K562 (cell line): ENCODE measurements around the gene RGS3. TPM values are rescaled to one million over a fixed set of nuclear protein-coding genes. Genes with fewer than 3 reads are reported as not detected.

ENCODE experiments used
- ATAC-seq: fragments of 200-7000 bp; cut with Tn5 transposase; 3 replicates; pipeline ENCODE4 v1.9.1; 2020; ENCODE audit warnings: moderate library complexity
- BruUV-seq: library from RNA; stranded (reverse); fragments of 400-500 nt; replicated peaks from 2 replicates; lab custom pipeline; 2021; lab: Mats Ljungman, UMichigan
- CTCF ChIA-PET: fragments of 300-600 bp; formaldehyde crosslinking; extraction: SDS; loops from one replicate; lab custom pipeline; 2021; ENCODE audit warnings: low intra/inter-chr PET ratio; lab: Yijun Ruan, JAX
- POLR2A ChIA-PET: fragments of 300-600, 350-650 bp; sonication (Branson Sonifier 250); formaldehyde crosslinking; extraction: SDS; loops from one replicate; lab custom pipeline; 2021; ENCODE audit warnings: antibody characterized with exemption, inconsistent platforms; lab: Yijun Ruan, JAX
- DNase-seq, 4 experiments: peaks; one replicate each; pipeline versions ENCODE4 v3.0.0 to v3.0.0-alpha.2; 2011 to 2018; ENCODE audit warnings: low spot score in 3 of 4, mixed read lengths in 3 of 4; ENCODE audit errors: extremely low read depth in 1 of 4
- FAIRE-seq: peaks from 2 replicates; lab custom pipeline; 2011; peaks lifted over from hg19 to GRCh38; lab: Jason Lieb, UNC
- H2AFZ ChIP-seq: 2 replicates; pipeline ENCODE4 v1.6.0; 2011; ENCODE audit warnings: low read depth, low read length, control low read depth, inconsistent platforms
- H3K27ac ChIP-seq: fragments of 200-600 bp; 3 replicates; pipeline ENCODE4 v1.8.0; 2011; ENCODE audit warnings: low read depth, mild to moderate bottlenecking, control low read depth, inconsistent platforms, low read length, moderate library complexity, mixed read lengths; ENCODE audit errors: extremely low read depth
- H3K27me3 ChIP-seq, 2 experiments: fragments of 300-600 bp in 1 of 2; 2 replicates in 1 of 2; 3 replicates in 1 of 2; pipeline versions ENCODE4 v1.6.0 to v1.8.0; 2011; ENCODE audit warnings: inconsistent platforms in 2 of 2, low read length in 2 of 2, mild to moderate bottlenecking in 1 of 2, mixed read lengths in 1 of 2, moderate library complexity in 1 of 2; ENCODE audit not compliant: control insufficient read depth in 2 of 2, insufficient read depth in 2 of 2
- H3K36me3 ChIP-seq: fragments of 300-600 bp; 3 replicates; pipeline ENCODE4 v1.8.0; 2011; ENCODE audit warnings: mild to moderate bottlenecking, low read length, inconsistent platforms; ENCODE audit not compliant: control insufficient read depth, insufficient read depth
- H3K4me1 ChIP-seq, 2 experiments: fragments of 200-600 bp in 1 of 2; replicated peaks in 1 of 2; 2 replicates in 1 of 2; 3 replicates in 1 of 2; pipeline versions ENCODE4 v1.5.1 to v1.8.0; 2011; ENCODE audit warnings: inconsistent platforms in 2 of 2, low read length in 2 of 2, mild to moderate bottlenecking in 1 of 2, mixed read lengths in 1 of 2, moderate library complexity in 1 of 2; ENCODE audit not compliant: control insufficient read depth in 2 of 2, insufficient read depth in 2 of 2
- H3K4me2 ChIP-seq: 2 replicates; pipeline ENCODE4 v1.6.1; 2011; ENCODE audit warnings: low read length, control low read depth, inconsistent platforms, mixed read lengths; ENCODE audit not compliant: insufficient read depth
- H3K4me3 ChIP-seq: fragments of 200-600 bp; sonication (generic), shearing (Covaris generic); 2 replicates; pipeline ENCODE4 v1.5.1; 2016; ENCODE audit warnings: control low read depth, inconsistent platforms
- H3K79me2 ChIP-seq: fragments of 200-600 bp; 3 replicates; pipeline ENCODE4 v1.8.0; 2011; ENCODE audit warnings: low read length, inconsistent platforms; ENCODE audit not compliant: control insufficient read depth, insufficient read depth
- H3K9ac ChIP-seq, 2 experiments: 2 replicates each; pipeline versions ENCODE4 v1.6.0 to v1.6.1; 2011; ENCODE audit warnings: low read depth in 2 of 2, low read length in 2 of 2, control low read depth in 1 of 2, inconsistent platforms in 1 of 2, mild to moderate bottlenecking in 1 of 2, mixed read lengths in 1 of 2; ENCODE audit not compliant: insufficient read depth in 1 of 2
- H3K9me1 ChIP-seq: one replicate; pipeline ENCODE4 v1.6.0; 2011; ENCODE audit warnings: inconsistent platforms, mild to moderate bottlenecking, low read length, moderate library complexity; ENCODE audit not compliant: control insufficient read depth, insufficient read depth
- H3K9me3 ChIP-seq: replicated peaks from 2 replicates; pipeline ENCODE4 v1.5.1; 2011; ENCODE audit warnings: low read depth, low read length, inconsistent platforms; ENCODE audit not compliant: control insufficient read depth, insufficient read depth
- H4K20me1 ChIP-seq: replicated peaks from 2 replicates; pipeline ENCODE4 v1.6.1; 2011; ENCODE audit warnings: low read length, inconsistent platforms, mixed read lengths; ENCODE audit not compliant: control insufficient read depth, insufficient read depth
- KAT2B ChIP-seq: IDR thresholded peaks from one replicate; pipeline ENCODE4 v1.6.1; 2012; ENCODE audit warnings: low read depth, mild to moderate bottlenecking, control low read depth, inconsistent platforms, low read length, moderate library complexity
- LARP7 ChIP-seq: fragments of 450-650 bp; IDR thresholded peaks from 2 replicates; pipeline ENCODE4 v1.6.1; 2016
- TCF3 ChIP-seq: sonication (generic); formaldehyde crosslinking; IDR thresholded peaks from 2 replicates; pipeline ENCODE4 v1.4.0; 2020; ENCODE audit warnings: mild to moderate bottlenecking, missing genetic modification reagents
- TSC22D4 ChIP-seq: fragments of 450-650 bp; IDR thresholded peaks from 2 replicates; pipeline ENCODE4 v1.6.1; 2016; ENCODE audit warnings: missing genetic modification characterization, missing biosample characterization, control low read depth
- ZNF282 ChIP-seq: sonication (generic); formaldehyde crosslinking; IDR thresholded peaks from 2 replicates; pipeline ENCODE4 v1.8.1; 2023; ENCODE audit warnings: missing genetic modification reagents
- ZNF41 ChIP-seq: fragments of 250-450 bp; sonication (Bioruptor Pico); conservative IDR thresholded peaks from 2 replicates; pipeline ENCODE4 v1.4.0; 2020; ENCODE audit warnings: mild to moderate bottlenecking
- WGBS: fragments of 100-300 bp; shearing (Covaris generic); methylation state at CpG from one replicate; pipeline ENCODE4 v1.1.6; 2016; ENCODE audit warnings: low coverage, mixed read lengths; ENCODE audit not compliant: insufficient coverage; ENCODE audit errors: missing lambda C conversion rate; 5-methylcytosine and 5-hydroxymethylcytosine counted together
- in situ Hi-C: fragments of 300-500 bp; cut with MboI; formaldehyde crosslinking; loops from 4 replicates; pipeline ENCODE4 v1.15.0; 2018; ENCODE audit warnings: inconsistent platforms, mixed read lengths
- intact Hi-C: fragments of 100-400 bp; cut with micrococcal nuclease; formaldehyde crosslinking; loops from 2 replicates; pipeline ENCODE4 v1.14.2; 2022
- polyA plus RNA-seq, 8 experiments: library from polyadenylated mRNA; depleted of rRNA in 4 of 8; stranded (reverse) in 5 of 8; unstranded in 3 of 8; fragments of >200 nt; fragmentation: Nextera tagmentation in 2 of 8; fragmentation: Illumina TruSeq in 1 of 8; extraction: Ambion mirVana in 2 of 8; extraction: Trizol in 1 of 8; gene quantifications; 2 replicates each; pipeline versions ENCODE4 v1.2.1 to v1.2.3, GENCODE V29; 2011 to 2014; ENCODE audit warnings: inconsistent platforms in 1 of 8, missing spikeins in 1 of 8
- total RNA-seq, 7 experiments: library from RNA; depleted of rRNA in 6 of 7; stranded (reverse); fragments of >200 nt in 6 of 7; fragmentation: Illumina TruSeq in 2 of 7; extraction: Trizol in 2 of 7; gene quantifications; 2 replicates each; pipeline versions ENCODE4 v1.2.1 to v1.2.3, GENCODE V29; 2011 to 2021; ENCODE audit warnings: low replicate concordance in 1 of 7
- TF ChIP-seq, protein P1 (sequence below): fragments of 250-450 bp; sonication (Bioruptor Pico); IDR thresholded peaks from 2 replicates; pipeline ENCODE4 v1.4.0; 2020; ENCODE audit warnings: borderline replicate concordance
- TF ChIP-seq, protein P2 (sequence below), 2 experiments: fragments of 450-650 bp in 1 of 2; IDR thresholded peaks; 2 replicates each; pipeline ENCODE4 v1.6.1; 2011 to 2017; ENCODE audit warnings: low read depth in 2 of 2, antibody characterized with exemption in 1 of 2, borderline replicate concordance in 1 of 2, low read length in 1 of 2, mild to moderate bottlenecking in 1 of 2, mixed read lengths in 1 of 2; ENCODE audit not compliant: control insufficient read depth in 1 of 2
- TF ChIP-seq, protein P3 (sequence below): fragments of 450-650 bp; formaldehyde crosslinking; IDR thresholded peaks from 2 replicates; pipeline ENCODE4 v1.4.0; 2020; ENCODE audit warnings: mild to moderate bottlenecking

Gene RGS3
- total and polyA plus RNA-seq, 9 of the 15 experiments (the other 6 are each of a cell fraction or from before 2014, with no cell fraction given): 0.08 to 2.9 (median 0.95) TPM

DNA sequence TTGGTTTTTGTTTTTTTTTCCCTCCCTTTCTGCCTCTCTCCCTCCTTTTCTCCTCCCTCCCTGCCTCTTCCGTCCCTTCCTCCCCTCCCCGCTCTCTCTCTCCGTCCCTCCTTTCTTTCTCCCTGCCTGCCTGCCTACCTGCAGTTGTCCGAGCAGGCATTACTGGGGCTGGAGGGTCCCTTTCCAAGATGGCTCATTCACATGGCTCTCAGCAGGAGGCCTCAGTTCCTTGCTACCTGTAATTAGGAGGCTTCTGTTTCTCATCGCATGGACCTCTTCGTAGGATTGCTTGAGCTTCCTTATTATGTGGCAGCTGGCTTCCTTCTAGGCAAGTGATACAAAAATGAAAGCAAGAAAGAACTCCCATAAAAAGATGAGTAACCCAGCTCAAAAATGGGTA, 8.0 kb downstream of the RGS3 start:
- H3K4me3 ChIP-seq: no peak overlapping the region
- H3K4me1 ChIP-seq: no peaks in the 10 kb centered on the region
- TF ChIP-seq, protein P1, sequence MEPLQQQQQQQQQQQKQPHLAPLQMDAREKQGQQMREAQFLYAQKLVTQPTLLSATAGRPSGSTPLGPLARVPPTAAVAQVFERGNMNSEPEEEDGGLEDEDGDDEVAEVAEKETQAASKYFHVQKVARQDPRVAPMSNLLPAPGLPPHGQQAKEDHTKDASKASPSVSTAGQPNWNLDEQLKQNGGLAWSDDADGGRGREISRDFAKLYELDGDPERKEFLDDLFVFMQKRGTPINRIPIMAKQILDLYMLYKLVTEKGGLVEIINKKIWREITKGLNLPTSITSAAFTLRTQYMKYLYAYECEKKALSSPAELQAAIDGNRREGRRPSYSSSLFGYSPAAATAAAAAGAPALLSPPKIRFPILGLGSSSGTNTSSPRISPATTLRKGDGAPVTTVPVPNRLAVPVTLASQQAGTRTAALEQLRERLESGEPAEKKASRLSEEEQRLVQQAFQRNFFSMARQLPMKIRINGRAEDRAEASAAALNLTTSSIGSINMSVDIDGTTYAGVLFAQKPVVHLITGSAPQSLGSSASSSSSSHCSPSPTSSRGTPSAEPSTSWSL (CRISPR knock-in tag): no peak
- no peak for TF ChIP-seq TCF3 (CRISPR knock-in tag)
- TF ChIP-seq KAT2B: no peak
- TF ChIP-seq, protein P2, sequence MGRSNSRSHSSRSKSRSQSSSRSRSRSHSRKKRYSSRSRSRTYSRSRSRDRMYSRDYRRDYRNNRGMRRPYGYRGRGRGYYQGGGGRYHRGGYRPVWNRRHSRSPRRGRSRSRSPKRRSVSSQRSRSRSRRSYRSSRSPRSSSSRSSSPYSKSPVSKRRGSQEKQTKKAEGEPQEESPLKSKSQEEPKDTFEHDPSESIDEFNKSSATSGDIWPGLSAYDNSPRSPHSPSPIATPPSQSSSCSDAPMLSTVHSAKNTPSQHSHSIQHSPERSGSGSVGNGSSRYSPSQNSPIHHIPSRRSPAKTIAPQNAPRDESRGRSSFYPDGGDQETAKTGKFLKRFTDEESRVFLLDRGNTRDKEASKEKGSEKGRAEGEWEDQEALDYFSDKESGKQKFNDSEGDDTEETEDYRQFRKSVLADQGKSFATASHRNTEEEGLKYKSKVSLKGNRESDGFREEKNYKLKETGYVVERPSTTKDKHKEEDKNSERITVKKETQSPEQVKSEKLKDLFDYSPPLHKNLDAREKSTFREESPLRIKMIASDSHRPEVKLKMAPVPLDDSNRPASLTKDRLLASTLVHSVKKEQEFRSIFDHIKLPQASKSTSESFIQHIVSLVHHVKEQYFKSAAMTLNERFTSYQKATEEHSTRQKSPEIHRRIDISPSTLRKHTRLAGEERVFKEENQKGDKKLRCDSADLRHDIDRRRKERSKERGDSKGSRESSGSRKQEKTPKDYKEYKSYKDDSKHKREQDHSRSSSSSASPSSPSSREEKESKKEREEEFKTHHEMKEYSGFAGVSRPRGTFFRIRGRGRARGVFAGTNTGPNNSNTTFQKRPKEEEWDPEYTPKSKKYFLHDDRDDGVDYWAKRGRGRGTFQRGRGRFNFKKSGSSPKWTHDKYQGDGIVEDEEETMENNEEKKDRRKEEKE (IDR thresholded peaks at IDR 0.05; ENCODE audit: borderline replicate concordance in 1 of 2, control insufficient read depth in 1 of 2, low read depth in 2 of 2, low read length in 1 of 2): no peak
- TF ChIP-seq LARP7: no peak
- TF ChIP-seq ZNF41: no peak
- no peak for TF ChIP-seq TSC22D4 (tag)
- TF ChIP-seq ZNF282 (CRISPR knock-in tag): no peak
- TF ChIP-seq, protein P3, sequence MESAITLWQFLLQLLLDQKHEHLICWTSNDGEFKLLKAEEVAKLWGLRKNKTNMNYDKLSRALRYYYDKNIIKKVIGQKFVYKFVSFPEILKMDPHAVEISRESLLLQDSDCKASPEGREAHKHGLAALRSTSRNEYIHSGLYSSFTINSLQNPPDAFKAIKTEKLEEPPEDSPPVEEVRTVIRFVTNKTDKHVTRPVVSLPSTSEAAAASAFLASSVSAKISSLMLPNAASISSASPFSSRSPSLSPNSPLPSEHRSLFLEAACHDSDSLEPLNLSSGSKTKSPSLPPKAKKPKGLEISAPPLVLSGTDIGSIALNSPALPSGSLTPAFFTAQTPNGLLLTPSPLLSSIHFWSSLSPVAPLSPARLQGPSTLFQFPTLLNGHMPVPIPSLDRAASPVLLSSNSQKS (CRISPR knock-in tag): no peak
- 0 out of 2 replicates have a peak, but pooled peaks cover 4% of the 10 kb centered on the region for H3K9me3 ChIP-seq
- H2AFZ ChIP-seq: no peak overlapping the region
- CTCF ChIA-PET: interaction anchor here (0.7 kb wide), 1 partner anchor 43 kb away, joined by 3 read pairs; no protein-coding TSS in a partner anchor
- DNase-seq (no peak), ATAC-seq (no peak), FAIRE-seq (no peak)
- in situ Hi-C loops (no loop called here), intact Hi-C loops (no loop called here)
- peaks cover 19 to 31% of the 10 kb centered on the region in 2 experiments for H3K27me3 ChIP-seq
- H3K9me1 ChIP-seq: no peaks in the 10 kb centered on the region
- H3K27ac ChIP-seq: no peak overlapping the region
- no peak overlapping the region; a peak in 1 of 4 replicates for H3K9ac ChIP-seq
- no peaks in the 10 kb centered on the region for H3K36me3 ChIP-seq
- no peaks in the 10 kb centered on the region for H3K79me2 ChIP-seq
- H3K4me2 ChIP-seq: no peak overlapping the region
- no peaks in the 10 kb centered on the region for H4K20me1 ChIP-seq
- 30% methylated on average over 6 of the region's 6 CpGs for WGBS
- POLR2A ChIA-PET: interaction anchor here (1.0 kb wide), 1 partner anchor 17 kb away, joined by 3 read pairs; no protein-coding TSS in a partner anchor
- BruUV-seq: no TSS peak
